ENCODE results near the gene SOX13.

DNA sequence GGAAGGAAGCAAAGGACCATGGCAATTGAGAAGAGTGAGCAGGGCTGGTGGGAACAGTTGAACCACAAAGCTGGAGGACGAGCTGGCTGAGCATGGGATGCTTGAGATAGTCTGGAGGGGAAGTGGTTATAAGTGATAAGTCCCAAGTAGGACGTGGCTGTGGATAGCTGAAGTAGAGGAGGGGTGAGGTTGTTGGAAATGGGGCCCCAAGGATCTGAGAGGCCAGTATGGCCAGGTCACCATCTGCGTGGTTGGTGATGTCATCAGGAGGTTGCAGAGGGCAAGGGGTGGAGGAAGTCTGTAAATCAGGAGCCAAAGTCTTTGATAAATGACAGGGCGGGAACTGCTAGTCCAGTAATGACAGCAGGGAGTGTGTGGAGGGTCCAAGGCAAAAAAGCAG lies 104.2 kb downstream of the SOX13 start:
- TF ChIP-seq, protein P1, sequence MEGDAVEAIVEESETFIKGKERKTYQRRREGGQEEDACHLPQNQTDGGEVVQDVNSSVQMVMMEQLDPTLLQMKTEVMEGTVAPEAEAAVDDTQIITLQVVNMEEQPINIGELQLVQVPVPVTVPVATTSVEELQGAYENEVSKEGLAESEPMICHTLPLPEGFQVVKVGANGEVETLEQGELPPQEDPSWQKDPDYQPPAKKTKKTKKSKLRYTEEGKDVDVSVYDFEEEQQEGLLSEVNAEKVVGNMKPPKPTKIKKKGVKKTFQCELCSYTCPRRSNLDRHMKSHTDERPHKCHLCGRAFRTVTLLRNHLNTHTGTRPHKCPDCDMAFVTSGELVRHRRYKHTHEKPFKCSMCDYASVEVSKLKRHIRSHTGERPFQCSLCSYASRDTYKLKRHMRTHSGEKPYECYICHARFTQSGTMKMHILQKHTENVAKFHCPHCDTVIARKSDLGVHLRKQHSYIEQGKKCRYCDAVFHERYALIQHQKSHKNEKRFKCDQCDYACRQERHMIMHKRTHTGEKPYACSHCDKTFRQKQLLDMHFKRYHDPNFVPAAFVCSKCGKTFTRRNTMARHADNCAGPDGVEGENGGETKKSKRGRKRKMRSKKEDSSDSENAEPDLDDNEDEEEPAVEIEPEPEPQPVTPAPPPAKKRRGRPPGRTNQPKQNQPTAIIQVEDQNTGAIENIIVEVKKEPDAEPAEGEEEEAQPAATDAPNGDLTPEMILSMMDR (IDR thresholded peaks at IDR 0.05), result no peak
- TF ChIP-seq POLR2A (IDR thresholded peaks at IDR 0.05), result no peak
